HG02623 (cell line): ENCODE results near the gene ENO1.
"Not testable (repeated sequence)": the region's sequence is repeated elsewhere in the genome, so short reads cannot be mapped to it uniquely, and the experiment has no call there.

Experiments used
- ATAC-seq: cut with Tn5 transposase; IDR thresholded peaks from one replicate; pipeline ENCODE4 v1.9.1; 2021; ENCODE audit warnings: moderate library complexity; ENCODE audit not compliant: unreplicated experiment

The ENO1 gene

DNA sequence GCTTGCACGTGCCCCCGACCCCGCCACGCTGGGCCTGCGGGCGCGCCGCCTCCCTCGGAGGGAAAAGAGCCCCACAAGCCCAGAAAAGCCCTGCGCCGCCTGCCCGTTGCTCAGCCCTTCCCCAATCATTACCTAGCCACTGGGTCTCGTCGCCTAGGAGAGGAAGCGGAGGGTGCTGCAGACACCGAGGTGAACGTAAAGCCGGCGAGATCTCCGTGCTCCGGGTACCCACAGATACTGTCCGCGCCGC lies at the start of gene ENO1:
TSS of gene ENO1 (minus strand) at position 239 of the 250 bp plus-strand sequence. CDS start 3,778 bp downstream, outside the sequence.
- no peak for ATAC-seq

GRCh38 chr1:8926707-8927694 lies 48.5 kb upstream of the ENO1 start:
- no peak for ATAC-seq

DNA sequence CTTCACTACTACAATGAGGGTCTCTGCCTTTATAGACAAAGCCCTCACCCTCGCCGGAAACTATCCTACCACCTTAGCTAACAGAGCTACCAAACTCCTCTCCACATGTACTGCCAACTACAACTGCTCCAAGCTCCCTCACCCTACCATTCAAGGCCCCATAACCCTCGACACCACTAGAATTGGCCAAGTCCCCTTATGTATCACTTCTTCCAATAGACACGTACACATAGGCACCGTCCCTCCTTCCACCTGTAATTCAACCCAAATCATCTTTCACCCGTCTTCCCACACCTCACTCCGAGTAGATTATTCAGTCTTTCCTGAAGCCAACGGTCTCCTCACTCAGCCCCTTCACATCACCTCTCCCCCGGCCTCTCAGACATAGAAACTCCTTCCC lies 47.5 kb upstream of the ENO1 start:
- no peak for ATAC-seq

- ATAC-seq = no peak
Observed at GRCh38 chr1:8925406-8925805, 46.9 kb upstream of the ENO1 start.

GRCh38 chr1:8922962-8923361 lies 44.5 kb upstream of the ENO1 start:
- ATAC-seq = no peak

DNA sequence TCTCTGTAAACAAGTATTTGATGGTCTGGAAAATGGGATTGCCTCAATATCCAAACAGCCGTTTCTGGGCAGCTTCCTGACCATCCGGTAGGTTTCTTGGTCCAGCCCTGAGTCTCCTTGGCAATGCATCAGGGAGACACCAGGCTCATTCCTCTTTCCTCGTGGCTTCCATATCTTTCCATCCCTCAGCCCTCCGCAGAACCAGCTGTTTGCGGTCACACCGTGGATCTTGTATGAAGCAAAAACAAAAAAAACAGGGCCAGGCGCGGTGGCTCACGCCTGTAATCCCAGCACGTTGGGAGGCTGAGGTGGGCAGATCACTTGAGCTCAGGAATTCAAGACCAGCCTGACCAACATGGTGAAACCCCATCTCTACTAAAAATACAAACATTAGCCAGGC lies 39.0 kb upstream of the ENO1 start:
- ATAC-seq = not testable (repeated sequence)

DNA sequence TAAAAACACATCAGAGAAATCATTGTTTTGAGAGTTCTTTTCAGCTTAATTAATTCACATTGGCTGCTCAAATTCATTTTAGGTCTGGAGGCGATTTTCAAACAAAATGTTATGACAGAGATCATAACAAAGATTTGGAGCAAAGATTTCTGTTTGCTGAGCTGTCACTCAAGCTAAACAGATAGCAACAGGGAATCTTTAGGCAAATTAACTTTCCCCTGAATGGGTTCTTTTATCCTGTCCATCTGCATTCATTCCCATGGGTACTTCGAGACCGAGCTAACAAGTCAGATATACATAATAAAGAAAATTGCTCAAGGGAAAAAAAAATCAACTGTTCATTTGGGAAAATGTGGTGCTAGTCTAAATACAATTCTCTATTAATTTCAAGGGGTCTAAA lies 37.0 kb upstream of the ENO1 start:
- no peak for ATAC-seq

DNA sequence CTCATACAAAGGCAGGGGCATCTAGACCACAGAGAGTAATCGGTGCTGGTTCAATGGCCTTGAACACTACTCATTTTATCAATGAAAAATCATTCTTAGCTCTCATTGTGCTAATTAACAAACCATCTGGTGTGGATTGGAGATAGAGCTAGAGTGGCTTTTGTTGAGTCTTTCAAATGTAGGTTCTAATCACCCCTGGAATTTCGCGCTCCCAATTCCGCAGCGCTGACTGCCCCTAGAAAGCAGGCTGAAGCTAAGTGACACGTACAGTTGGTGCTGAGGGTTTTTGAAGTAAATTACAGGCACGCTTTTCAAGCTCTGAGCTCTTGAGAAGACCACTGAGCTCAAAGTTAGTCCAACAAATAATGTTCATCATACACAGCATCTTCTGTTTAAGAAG lies 36.0 kb upstream of the ENO1 start:
- ATAC-seq = no peak

GRCh38 chr1:8913457-8913856 lies 35.0 kb upstream of the ENO1 start:
- ATAC-seq = no peak

GRCh38 chr1:8911416-8912309 lies 33.2 kb upstream of the ENO1 start:
- no peak for ATAC-seq

GRCh38 chr1:8910914-8911313 lies 32.4 kb upstream of the ENO1 start:
- no peak for ATAC-seq

- ATAC-seq = no peak
Observed at GRCh38 chr1:8910331-8910730, 31.8 kb upstream of the ENO1 start.

GRCh38 chr1:8908388-8909151 lies 30.1 kb upstream of the ENO1 start:
- no peak for ATAC-seq

- no peak for ATAC-seq
Observed at GRCh38 chr1:8905582-8906191, 27.2 kb upstream of the ENO1 start.

- no peak for ATAC-seq
Observed at GRCh38 chr1:8903908-8904650, 25.6 kb upstream of the ENO1 start.

DNA sequence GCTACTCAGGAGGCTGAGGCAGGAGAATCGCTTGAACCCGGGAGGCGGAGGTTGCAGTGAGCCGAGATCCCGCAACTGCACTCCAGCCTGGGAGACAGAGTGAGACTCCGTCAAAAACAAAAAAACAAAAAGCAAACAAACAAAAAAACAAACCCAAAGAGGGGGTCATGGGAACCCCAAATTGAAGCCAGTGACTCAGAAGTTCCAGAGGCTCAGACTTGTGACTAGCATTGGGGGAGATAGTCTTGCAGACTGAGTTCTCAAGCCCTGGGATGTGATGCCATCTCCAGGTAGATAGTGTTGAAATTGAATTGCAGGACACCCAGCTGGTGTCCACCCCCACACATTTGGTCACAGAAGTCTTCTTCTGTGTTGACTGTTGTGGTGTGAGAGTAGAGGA lies 24.9 kb upstream of the ENO1 start:
- no peak for ATAC-seq

GRCh38 chr1:8902765-8903164 lies 24.3 kb upstream of the ENO1 start:
- no peak for ATAC-seq

DNA sequence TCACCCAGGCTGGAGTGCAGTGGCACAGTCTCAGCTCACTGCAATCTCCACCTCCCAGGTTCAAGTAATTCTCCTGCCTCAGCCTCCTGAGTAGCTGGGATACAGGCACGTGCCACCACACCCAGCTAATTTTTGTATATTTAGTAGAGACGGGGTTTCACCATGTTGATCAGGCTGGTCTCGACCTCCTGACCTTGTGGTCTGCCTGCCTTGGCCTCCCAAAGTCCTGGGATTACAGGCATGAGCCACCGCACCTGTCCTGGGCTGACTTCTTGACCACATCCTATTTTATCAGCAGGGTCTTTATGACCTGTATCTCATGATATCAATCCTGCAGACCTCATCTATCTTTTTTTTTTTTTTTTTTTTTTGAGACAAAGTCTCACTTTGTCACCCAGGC lies 22.2 kb upstream of the ENO1 start:
- ATAC-seq = not testable (repeated sequence)

- no peak for ATAC-seq
Observed at GRCh38 chr1:8899046-8899445, 20.6 kb upstream of the ENO1 start.

DNA sequence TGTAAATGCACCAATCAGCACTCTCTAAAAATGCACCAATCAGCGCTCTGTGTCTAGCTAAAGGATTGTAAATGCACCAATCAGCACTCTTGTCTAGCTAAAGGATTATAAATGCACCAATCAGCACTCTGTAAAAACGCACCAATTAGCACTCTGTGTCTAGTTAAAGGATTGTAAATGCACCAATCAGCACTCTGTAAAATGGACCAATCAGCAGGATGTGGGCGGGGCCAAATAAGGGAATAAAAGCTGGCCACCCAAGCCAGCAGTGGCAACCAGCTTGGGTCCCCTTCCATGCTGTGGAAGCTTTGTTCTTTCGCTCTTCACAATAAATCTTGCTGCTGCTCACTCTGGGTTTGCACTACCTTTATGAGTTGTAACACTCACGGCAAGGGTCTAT lies 19.9 kb upstream of the ENO1 start:
- not testable (repeated sequence) for ATAC-seq
